Measurements from ENCODE around the gene TREX2.

The TREX2 gene

DNA sequence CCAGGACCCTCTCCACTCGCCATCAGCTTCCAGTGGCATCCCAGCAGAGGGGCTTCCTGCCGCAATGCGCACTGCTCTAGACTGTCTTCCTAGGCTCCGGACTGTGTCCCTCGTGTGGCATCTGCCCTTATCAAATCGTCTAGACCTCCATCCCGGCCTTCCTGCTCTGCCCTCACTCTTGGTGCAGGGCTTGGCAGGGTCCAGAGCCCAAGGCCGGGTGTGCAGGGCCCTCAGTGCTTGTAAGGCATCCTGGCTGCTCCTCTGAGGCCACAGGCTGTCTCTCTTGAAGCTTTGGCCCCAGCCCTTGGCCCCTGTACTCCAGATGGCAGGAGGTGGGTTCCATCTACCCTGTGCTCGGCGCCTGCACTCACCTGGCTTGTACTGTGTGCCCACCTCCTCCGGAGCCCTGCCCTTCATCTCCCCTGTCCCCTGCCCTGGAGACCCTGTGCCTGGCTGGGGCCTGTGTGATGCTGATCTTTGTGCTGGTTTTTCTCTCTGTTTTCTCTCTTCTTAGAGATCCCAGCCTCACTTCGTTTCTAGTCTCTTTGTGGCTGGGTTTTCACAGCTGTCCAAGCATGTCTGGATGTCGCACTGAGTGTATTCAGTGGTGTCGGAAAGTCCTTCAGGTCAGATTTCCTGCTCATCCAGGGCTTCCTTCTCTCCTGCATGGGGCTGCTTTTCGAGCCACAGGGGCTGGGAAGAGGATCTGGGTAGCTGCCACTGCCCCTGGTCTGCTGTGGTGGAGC, 3.7 kb upstream of the TREX2 start:
- TF ChIP-seq, protein P1, sequence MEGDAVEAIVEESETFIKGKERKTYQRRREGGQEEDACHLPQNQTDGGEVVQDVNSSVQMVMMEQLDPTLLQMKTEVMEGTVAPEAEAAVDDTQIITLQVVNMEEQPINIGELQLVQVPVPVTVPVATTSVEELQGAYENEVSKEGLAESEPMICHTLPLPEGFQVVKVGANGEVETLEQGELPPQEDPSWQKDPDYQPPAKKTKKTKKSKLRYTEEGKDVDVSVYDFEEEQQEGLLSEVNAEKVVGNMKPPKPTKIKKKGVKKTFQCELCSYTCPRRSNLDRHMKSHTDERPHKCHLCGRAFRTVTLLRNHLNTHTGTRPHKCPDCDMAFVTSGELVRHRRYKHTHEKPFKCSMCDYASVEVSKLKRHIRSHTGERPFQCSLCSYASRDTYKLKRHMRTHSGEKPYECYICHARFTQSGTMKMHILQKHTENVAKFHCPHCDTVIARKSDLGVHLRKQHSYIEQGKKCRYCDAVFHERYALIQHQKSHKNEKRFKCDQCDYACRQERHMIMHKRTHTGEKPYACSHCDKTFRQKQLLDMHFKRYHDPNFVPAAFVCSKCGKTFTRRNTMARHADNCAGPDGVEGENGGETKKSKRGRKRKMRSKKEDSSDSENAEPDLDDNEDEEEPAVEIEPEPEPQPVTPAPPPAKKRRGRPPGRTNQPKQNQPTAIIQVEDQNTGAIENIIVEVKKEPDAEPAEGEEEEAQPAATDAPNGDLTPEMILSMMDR (IDR thresholded peaks at IDR 0.05; ENCODE audit: insufficient read depth, missing control alignments), result no peak
- DNase-seq (ENCODE audit: insufficient read length, low spot score) (no peak), FAIRE-seq (no peak)

DNA sequence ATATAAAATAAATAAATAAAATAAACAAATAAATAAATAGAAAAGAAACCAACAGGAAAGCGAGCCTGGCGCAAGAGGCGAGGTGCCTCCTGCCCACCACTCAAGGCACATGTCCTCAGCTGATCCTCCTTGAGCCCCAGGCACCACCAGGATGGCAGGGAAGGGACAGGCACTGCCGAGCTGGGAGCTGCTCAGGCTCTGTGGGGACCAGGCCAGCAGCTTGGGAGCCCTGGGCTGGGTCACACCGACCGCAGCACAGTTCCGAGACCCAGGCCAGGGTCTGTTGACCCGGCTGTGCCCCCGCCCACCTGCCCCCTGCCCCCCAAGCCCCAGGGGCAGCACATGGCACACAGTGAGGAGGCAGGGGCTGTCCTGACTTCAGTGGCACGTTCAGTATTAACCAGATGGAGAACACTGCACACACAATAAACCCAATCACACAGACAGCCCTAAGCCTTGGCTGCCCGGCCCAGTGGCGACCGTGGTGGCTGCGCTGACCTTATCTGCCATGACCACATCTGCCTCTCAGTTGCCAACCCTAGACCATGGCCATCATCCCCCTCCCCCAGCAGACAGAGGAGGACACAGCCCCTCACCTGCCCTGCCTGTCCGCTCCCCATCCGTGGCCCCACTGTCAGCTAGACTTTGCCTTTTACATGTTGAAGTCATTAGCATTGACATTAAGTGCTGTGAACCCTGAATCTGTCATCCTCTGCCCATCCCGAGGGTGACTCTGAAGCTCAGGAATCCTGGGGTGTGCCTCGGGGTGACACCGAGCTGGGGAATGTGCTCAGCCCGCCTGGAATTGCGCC, 2.9 kb upstream of the TREX2 start:
- no peak for FAIRE-seq
- no peak for DNase-seq (ENCODE audit: insufficient read length, low spot score)
- TF ChIP-seq, protein P1 (IDR thresholded peaks at IDR 0.05; ENCODE audit: insufficient read depth, missing control alignments), result no peak

DNA sequence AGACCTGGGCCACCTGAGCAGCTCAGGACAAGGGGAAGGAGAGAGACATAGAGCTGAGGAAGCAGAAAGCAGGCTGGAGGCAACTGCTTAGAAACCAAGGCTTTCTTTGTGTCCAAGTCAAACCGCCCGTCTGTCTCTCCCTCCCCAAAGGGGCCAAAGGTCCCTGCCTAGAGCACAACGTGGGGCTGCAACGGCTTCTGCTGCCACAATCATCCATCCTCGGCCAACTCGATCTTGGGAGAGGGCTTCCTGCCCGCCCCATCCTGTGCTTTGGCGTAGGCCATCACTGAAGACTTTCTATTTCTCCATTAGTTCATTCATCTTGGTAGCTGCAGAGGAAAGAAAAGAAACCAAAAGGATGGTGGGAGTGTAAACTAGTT, 1.7 kb upstream of the TREX2 start:
- DNase-seq (ENCODE audit: insufficient read length, low spot score), result no peak
- TF ChIP-seq, protein P1 (IDR thresholded peaks at IDR 0.05; ENCODE audit: insufficient read depth, missing control alignments), result no peak
- no peak for FAIRE-seq

DNA sequence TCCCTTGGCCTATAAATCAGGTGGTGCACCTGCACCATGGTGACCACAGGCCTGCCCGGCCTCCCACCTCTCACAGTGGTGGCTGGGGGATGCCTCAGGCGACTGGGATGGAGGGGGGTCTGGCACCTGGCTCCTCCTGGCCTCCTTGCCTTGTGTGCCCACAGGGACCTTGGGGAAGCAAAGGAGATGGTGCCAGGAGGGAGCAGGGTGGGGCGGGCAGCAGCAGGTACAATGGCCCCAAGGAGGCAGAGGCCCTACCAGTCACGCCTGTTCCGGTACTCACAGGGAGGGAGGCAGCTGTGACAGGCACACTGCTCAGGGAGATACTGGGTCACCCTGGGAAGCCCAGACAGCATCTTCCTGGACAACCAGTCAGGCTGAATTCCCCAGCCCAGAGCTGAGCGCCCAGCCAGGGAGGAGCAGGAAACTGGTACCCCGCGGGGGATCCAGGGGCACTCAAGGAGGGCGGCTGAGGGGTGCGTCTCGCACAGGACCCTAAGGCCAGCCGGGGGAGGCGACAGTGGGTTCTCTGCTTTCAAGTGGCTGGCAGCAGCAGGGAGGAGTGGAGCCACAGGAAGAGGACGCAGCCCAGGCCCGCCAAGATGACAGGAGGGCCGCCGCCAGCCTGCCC, 1.2 kb upstream of the TREX2 start:
- no peak for DNase-seq (ENCODE audit: insufficient read length, low spot score)
- FAIRE-seq, result no peak
- TF ChIP-seq, protein P1 (IDR thresholded peaks at IDR 0.05; ENCODE audit: insufficient read depth, missing control alignments), result no peak

DNA sequence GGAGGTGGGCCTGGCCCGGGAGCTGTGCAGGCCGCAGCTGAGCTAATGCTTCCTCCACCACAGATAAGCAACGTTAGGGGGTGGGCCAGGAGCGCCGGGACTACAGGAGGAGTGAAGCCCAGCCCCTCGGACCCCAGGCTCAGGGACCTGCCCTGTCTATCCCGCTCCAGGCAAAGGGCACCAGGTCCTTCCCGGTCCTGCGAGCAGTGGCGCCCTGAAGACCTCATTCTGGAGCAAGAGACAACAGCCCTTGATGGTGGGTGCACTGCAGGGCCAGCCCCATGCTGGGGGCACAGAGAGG, 730 bp upstream of the TREX2 start:
- no peak for FAIRE-seq

DNA sequence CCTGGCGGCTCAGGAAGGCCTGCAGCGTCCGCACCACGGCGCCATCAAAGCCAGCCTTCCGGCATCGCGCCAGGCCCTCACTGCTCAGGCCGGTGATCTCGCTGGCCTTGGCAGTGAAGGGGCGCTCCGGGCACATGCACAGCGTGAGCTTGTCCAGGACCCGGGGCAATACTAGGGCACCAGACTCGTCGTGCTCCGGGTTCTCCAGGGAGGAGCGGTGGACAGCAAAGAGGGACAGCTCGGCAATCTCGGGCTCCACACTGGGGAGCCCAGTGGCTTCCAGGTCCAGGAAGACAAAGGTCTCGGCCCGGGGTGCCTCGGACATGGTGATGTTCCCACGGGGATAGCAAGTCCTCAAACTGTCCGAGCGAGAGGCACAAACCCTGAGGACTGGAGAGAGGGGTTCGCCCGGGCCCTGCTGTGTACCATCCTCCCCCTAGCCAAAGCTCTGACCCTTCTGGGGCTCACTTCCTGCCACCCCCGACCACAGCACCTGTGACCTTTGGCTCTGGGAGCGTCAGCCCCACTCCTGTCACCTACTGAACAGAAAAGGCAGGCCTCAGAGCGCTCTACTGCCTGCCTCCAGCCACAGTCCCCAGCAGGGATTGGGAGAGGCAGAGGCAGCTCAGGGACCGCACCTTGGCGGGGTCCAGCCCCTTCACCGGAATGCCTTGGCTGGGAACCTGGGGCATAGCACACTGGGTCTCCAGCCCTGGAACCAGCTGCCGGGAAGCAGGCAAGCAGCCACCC, 575 bp downstream of the TREX2 start:
- no peak for FAIRE-seq
- no peak for DNase-seq (ENCODE audit: insufficient read length, low spot score)

More for the DNA sequence above, 730 bp upstream of the TREX2 start:
- no peak for DNase-seq (ENCODE audit: insufficient read length, low spot score)
- TF ChIP-seq, protein P1 (IDR thresholded peaks at IDR 0.05; ENCODE audit: insufficient read depth, missing control alignments), result no peak

More for the DNA sequence above, 575 bp downstream of the TREX2 start:
- TF ChIP-seq, protein P1 (IDR thresholded peaks at IDR 0.05; ENCODE audit: insufficient read depth, missing control alignments), result no peak

Data from D721Med (cell line).